ENCODE data around the gene TSNAXIP1. TPM values are rescaled to one million over a fixed set of nuclear protein-coding genes. Genes with fewer than 3 reads are reported as not detected.

TSNAXIP1 gene
- total and polyA plus RNA-seq, 2 experiments from 2014 or later = 3.1 to 5.8 TPM

DNA sequence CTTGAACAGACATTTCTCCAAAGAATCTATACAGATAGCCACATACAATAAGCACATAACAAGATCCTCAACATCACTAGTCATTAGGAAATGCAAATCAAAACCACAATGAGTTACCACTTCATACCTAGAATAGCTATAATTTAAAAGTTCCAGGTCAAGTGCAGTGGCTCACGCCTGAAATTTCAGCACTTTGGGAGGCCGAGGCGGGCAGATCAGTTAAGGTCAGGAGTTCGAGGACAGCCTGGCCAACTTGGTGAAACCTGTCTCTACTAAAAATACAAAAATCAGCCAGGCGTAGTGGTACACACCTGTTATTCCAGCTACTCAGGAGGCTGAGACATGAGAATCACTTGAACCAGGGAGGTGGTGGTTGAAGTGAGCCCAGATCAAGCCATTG lies 20.2 kb upstream of the TSNAXIP1 start:
- Histone ChIP-seq H3K27ac (no peak overlapping the region), H3K36me3 (replicated peaks; ENCODE audit: insufficient read depth, low read depth) (no peaks in the 10 kb centered on the region), H3K79me2 (peaks cover 55% of the 10 kb centered on the region), H3K9me2 (replicated peaks; ENCODE audit: insufficient read depth) (no peaks in the 10 kb centered on the region), H3K4me2 (no peak overlapping the region), H3K27me3 (no peaks in the 10 kb centered on the region), H3K4me1 (ENCODE audit: insufficient read depth) (no peaks in the 10 kb centered on the region), H3K9me3 (ENCODE audit: low read depth) (no peaks in the 10 kb centered on the region), H3K4me3 (no peak overlapping the region), H2AFZ (no peak overlapping the region), H4K20me1 (ENCODE audit: insufficient read depth, poor library complexity, severe bottlenecking) (peaks cover 24% of the 10 kb centered on the region)
- WGBS (ENCODE audit: low lambda C conversion rate, missing lambda C conversion rate) = 93% methylated on average over 5 of the region's 5 CpGs
- DNase-seq (ENCODE audit: low spot score) = no peak
- no peak for TF ChIP-seq EZH2phosphoT487 (IDR thresholded peaks at IDR 0.05; ENCODE audit: low read depth, severe bottlenecking, unreplicated experiment)
- TF ChIP-seq, protein P1, sequence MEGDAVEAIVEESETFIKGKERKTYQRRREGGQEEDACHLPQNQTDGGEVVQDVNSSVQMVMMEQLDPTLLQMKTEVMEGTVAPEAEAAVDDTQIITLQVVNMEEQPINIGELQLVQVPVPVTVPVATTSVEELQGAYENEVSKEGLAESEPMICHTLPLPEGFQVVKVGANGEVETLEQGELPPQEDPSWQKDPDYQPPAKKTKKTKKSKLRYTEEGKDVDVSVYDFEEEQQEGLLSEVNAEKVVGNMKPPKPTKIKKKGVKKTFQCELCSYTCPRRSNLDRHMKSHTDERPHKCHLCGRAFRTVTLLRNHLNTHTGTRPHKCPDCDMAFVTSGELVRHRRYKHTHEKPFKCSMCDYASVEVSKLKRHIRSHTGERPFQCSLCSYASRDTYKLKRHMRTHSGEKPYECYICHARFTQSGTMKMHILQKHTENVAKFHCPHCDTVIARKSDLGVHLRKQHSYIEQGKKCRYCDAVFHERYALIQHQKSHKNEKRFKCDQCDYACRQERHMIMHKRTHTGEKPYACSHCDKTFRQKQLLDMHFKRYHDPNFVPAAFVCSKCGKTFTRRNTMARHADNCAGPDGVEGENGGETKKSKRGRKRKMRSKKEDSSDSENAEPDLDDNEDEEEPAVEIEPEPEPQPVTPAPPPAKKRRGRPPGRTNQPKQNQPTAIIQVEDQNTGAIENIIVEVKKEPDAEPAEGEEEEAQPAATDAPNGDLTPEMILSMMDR (IDR thresholded peaks at IDR 0.05; ENCODE audit: poor library complexity) = no peak

DNA sequence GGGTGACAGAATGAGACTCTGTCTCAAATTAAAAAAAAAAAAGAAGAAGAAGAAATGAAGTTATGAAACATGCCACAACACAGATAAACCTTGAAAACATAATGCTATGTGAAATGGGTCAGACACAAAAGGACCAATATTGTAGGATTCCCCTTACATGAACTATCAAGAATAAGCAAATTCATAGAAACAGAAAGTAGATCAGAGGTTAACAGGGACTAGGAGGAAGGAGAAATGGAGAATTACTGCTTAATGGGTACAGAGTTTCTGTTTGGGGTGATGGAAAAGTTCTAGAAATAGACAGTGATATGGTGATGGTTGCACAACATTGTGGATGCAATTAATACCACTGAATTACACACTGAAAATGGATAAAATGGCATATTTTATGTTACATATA lies 16.6 kb upstream of the TSNAXIP1 start:
- Histone ChIP-seq H4K20me1 (ENCODE audit: insufficient read depth, poor library complexity, severe bottlenecking) (peaks cover 27% of the 10 kb centered on the region), H3K4me2 (no peak overlapping the region), H3K4me3 (no peak overlapping the region), H3K9me3 (ENCODE audit: low read depth) (no peaks in the 10 kb centered on the region), H3K79me2 (peaks cover 56% of the 10 kb centered on the region), H2AFZ (no peak overlapping the region), H3K27ac (no peak overlapping the region), H3K4me1 (ENCODE audit: insufficient read depth) (no peaks in the 10 kb centered on the region), H3K36me3 (replicated peaks; ENCODE audit: insufficient read depth, low read depth) (no peaks in the 10 kb centered on the region), H3K27me3 (no peaks in the 10 kb centered on the region), H3K9me2 (replicated peaks; ENCODE audit: insufficient read depth) (no peaks in the 10 kb centered on the region)
- no peak for TF ChIP-seq EZH2phosphoT487 (IDR thresholded peaks at IDR 0.05; ENCODE audit: low read depth, severe bottlenecking, unreplicated experiment)
- TF ChIP-seq, protein P1 (IDR thresholded peaks at IDR 0.05; ENCODE audit: poor library complexity) = no peak
- TF ChIP-seq EZH2 (IDR thresholded peaks at IDR 0.05; ENCODE audit: borderline replicate concordance) = no peak
- no peak for DNase-seq (ENCODE audit: low spot score)

DNA sequence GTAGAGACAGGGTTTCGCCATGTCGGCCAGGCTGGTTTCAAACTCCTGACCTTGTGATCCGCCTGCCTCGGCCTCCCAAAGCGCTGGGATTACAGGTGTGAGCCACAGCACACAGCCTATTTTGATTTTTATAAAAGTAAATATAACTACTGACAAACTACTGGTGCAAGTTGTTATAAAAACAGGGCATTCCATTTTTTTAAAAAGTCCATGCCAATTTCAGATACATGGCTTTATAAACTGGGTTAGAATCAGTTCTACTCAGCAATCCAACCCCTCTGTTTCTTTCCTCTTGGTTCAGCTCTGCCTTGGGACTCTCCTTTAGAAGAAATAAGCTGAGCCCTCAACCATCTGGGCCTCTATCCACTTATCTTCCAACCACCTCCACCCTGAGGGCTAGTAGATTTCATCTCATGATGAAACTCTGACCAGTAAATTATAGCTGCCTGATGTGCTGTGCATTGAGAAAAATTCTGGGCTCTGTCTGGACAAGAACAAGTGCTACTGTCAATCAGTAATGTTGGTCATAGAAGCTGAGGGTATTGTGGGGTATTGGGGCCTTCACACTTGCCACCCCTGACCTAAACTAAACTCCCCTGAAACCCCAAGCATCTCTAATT lies 10.5 kb upstream of the TSNAXIP1 start:
- no peaks in the 10 kb centered on the region for H3K27me3 ChIP-seq
- H3K4me1 ChIP-seq (ENCODE audit: insufficient read depth) = no peaks in the 10 kb centered on the region
- 92% methylated on average over 5 of the region's 5 CpGs for WGBS (ENCODE audit: low lambda C conversion rate, missing lambda C conversion rate)
- H3K9me3 ChIP-seq (ENCODE audit: low read depth) = no peaks in the 10 kb centered on the region
- H3K36me3 ChIP-seq (replicated peaks; ENCODE audit: insufficient read depth, low read depth) = no peaks in the 10 kb centered on the region
- no peak overlapping the region for H3K4me3 ChIP-seq
- no peak overlapping the region for H2AFZ ChIP-seq
- H3K9me2 ChIP-seq (replicated peaks; ENCODE audit: insufficient read depth) = no peaks in the 10 kb centered on the region
- TF ChIP-seq EZH2phosphoT487 (IDR thresholded peaks at IDR 0.05; ENCODE audit: low read depth, severe bottlenecking, unreplicated experiment) = no peak
- TF ChIP-seq EZH2 (IDR thresholded peaks at IDR 0.05; ENCODE audit: borderline replicate concordance) = no peak
- TF ChIP-seq, protein P1 (IDR thresholded peaks at IDR 0.05; ENCODE audit: poor library complexity) = no peak
- no peak overlapping the region for H3K4me2 ChIP-seq
- H3K79me2 ChIP-seq = peaks cover 74% of the 10 kb centered on the region
- peaks cover 25% of the 10 kb centered on the region for H4K20me1 ChIP-seq (ENCODE audit: insufficient read depth, poor library complexity, severe bottlenecking)
- no peak for DNase-seq (ENCODE audit: low spot score)
- H3K27ac ChIP-seq = no peak overlapping the region
